KOPT-K1 (cell line): ENCODE data around the gene RAX2.
"Not testable (repeated sequence)": the region's sequence is repeated elsewhere in the genome, so short reads cannot be mapped to it uniquely, and the experiment has no call there.

Source experiments
- H3K27ac ChIP-seq: fragments of 200-600 bp; sonication (generic); 2 replicates; pipeline ENCODE4 v1.5.1; 2016; ENCODE audit warnings: antibody characterized with exemption, mild to moderate bottlenecking, low read depth, low read length; ENCODE audit not compliant: poor library complexity, severe bottlenecking
- H3K36me3 ChIP-seq: fragments of 200-600 bp; sonication (generic); 2 replicates; pipeline ENCODE4 v1.5.1; 2017; ENCODE audit warnings: antibody characterized with exemption, mild to moderate bottlenecking, low read length, moderate library complexity; ENCODE audit not compliant: insufficient read depth
- H3K9me3 ChIP-seq: fragments of 200-600 bp; sonication (generic); 2 replicates; pipeline ENCODE4 v1.5.1; 2017; ENCODE audit warnings: antibody characterized with exemption, low read length, mild to moderate bottlenecking; ENCODE audit not compliant: insufficient read depth, poor library complexity, severe bottlenecking

Gene RAX2

GRCh38 chr19:3771906-3772455 lies at the start of gene RAX2:
Gene RAX2, minus strand, starts transcription at chr19:3772228. Its CDS starts 486 bp downstream, at chr19:3771742.
- Histone ChIP-seq H3K36me3 (peaks cover 25% of the 10 kb centered on the region), H3K27ac (no peak within 1 kb of the TSS)

DNA sequence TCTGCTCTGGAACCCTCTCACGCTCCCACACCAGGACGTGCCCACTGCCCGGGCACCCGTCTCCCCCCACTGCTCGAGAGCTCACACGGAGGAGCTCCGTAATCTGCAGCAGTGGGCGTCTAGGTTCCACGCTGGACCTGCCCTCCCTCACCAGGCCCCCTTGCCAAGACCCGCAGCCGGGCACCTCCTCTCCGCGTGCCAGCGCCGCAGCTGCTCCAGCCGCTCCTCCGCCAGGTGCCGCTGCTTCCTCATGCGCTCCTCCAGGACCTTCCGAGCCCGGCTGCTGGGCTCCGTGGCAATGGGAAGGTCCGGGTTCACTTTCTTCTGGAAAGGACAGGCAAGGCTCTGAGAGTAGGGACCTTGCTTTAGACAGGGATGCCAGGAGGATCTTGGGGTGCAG lies 49.1 kb upstream of the RAX2 start:
- Histone ChIP-seq H3K27ac (no peak overlapping the region), H3K36me3 (no peaks in the 10 kb centered on the region), H3K9me3 (no peaks in the 10 kb centered on the region)

More at GRCh38 chr19:3771906-3772455, at the start of gene RAX2:
- no peaks in the 10 kb centered on the region for H3K9me3 ChIP-seq

DNA sequence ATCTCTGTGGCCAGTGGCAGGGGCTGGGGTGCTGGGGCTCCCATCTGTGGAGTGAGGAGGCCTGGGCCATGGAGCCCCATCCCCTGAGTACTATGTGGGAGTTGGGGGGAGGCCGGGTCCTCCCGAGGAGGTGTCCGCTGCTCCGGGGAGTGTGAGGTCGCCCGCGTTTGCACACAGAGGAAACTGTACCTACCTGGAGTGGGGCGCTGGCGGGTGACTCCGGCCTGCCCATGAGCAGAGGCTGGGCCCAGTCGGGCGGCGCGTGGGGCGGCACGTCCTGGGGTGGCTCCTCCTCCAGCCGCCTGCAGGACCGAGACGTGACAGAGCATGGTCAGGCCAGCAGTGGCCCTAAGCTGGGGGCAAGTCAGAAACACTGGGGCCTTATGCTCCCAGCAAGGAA lies 48.0 kb upstream of the RAX2 start:
- Histone ChIP-seq H3K36me3 (no peaks in the 10 kb centered on the region), H3K9me3 (no peaks in the 10 kb centered on the region), H3K27ac (no peak overlapping the region)

DNA sequence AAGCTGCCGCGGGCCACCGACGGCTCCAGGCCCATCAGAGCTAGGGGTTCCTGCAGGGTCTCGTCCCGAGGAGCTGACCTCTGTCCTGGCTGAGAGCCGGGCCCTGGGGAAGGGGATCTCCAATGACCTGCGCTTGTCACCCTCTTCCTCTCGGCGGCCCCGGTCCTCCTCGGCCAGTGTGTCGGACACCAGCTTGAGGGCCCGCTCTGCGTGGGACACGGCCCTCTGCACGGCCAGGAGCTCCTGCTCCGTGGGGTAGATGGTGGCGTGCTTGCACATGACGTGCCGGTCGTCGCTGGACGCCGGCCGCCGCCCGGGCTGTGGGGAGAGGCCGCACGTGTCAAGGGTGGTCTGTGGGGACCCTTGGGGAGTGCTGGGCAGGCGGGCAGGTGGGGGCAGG lies 46.9 kb upstream of the RAX2 start:
- Histone ChIP-seq H3K36me3 (no peaks in the 10 kb centered on the region), H3K27ac (no peak overlapping the region), H3K9me3 (no peaks in the 10 kb centered on the region)

DNA sequence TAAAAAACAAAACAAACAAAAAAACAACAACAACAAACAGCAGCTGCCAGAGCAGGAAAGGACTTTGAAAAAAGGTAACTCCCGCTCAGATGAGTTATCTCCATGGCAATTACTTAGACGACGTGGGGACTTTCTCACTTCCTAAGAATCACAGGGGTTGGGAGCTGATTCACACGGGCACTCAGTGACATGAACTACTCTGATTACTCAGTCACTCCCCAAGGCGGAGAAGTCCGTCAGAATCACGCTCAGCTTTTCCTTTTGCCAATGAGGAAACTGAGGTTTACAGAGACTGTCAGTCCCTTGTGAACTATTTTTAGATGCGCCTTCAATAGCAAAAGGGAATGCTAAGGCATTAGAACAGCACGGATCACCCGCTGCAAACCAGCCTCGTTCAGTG lies 46.4 kb upstream of the RAX2 start:
- Histone ChIP-seq H3K27ac (no peak overlapping the region), H3K9me3 (no peaks in the 10 kb centered on the region)

DNA sequence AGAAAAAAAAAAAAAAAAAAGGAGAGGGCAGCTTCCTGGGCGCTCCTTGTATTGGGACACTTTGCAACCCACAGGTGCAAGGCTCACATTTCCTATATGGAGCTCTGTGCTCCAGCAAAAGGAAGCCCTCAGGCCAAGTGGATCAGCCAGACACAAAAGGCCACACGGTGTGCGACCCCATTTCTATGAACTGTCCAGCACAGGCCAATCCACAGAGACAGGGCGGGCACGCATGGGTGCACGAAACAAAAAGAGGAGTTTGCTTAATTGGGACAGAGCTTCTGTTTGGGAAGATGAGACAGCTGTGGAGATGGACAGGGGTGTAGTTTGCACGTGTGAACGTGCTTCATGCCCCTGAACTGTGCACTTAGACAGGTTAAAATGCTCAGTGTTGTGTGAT lies 45.7 kb upstream of the RAX2 start:
- Histone ChIP-seq H3K36me3 (no peaks in the 10 kb centered on the region), H3K27ac (no peak overlapping the region), H3K9me3 (no peaks in the 10 kb centered on the region)

More for the DNA sequence above, 46.4 kb upstream of the RAX2 start:
- H3K36me3 ChIP-seq = no peaks in the 10 kb centered on the region

- Histone ChIP-seq H3K9me3 (no peaks in the 10 kb centered on the region), H3K36me3 (no peaks in the 10 kb centered on the region), H3K27ac (no peak overlapping the region)
Observed at GRCh38 chr19:3816566-3817218, 44.7 kb upstream of the RAX2 start.

DNA sequence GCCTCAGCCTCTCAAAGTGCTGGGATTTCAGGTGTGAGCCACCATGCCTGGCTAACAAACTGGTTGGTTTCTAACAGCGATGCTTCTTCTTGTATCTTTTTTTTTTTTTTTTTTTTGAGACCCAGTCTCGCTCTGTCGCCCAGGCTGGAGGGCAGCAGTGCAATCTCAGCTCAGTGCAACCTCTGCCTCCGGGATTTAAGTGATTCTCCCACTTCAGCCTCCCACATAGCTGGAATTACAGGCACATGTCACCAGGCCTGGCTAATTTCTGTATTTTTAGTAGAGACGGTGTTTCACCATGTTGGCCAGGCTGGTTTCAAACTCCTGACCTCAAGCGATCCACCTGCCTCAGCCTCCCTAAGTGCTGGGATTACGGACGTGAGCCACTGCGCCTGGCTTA lies 44.1 kb upstream of the RAX2 start:
- H3K9me3 ChIP-seq = not testable (repeated sequence)

DNA sequence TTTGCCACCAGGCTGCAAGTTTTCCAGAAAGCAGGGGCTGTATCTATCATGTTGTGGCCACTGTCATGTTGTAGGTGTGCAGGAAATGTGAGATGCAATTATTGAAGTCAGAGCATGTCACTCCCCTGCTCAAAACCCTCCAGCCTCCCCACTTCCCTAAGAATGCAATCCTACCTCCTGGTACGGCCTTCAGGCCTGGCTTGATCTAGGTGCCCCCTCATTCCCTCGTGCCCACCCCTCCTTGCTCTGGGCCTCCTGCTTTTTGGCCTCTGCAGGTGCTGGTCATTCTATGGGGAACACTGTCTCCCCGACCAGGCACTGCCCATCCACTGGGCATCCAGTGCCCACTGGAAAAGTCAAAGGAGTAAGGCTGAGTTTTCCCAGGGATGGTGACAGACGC lies 42.6 kb upstream of the RAX2 start:
- H3K9me3 ChIP-seq = no peaks in the 10 kb centered on the region
- H3K36me3 ChIP-seq = no peaks in the 10 kb centered on the region
- H3K27ac ChIP-seq = peak overlapping the region; percentile 62

More for the DNA sequence above, 44.1 kb upstream of the RAX2 start:
- not testable (repeated sequence) for H3K27ac ChIP-seq, H3K36me3 ChIP-seq

GRCh38 chr19:3813473-3814392 lies 41.7 kb upstream of the RAX2 start:
- no peaks in the 10 kb centered on the region for H3K9me3 ChIP-seq
- no peaks in the 10 kb centered on the region for H3K36me3 ChIP-seq
- H3K27ac ChIP-seq = peak overlapping the region; percentile 62

DNA sequence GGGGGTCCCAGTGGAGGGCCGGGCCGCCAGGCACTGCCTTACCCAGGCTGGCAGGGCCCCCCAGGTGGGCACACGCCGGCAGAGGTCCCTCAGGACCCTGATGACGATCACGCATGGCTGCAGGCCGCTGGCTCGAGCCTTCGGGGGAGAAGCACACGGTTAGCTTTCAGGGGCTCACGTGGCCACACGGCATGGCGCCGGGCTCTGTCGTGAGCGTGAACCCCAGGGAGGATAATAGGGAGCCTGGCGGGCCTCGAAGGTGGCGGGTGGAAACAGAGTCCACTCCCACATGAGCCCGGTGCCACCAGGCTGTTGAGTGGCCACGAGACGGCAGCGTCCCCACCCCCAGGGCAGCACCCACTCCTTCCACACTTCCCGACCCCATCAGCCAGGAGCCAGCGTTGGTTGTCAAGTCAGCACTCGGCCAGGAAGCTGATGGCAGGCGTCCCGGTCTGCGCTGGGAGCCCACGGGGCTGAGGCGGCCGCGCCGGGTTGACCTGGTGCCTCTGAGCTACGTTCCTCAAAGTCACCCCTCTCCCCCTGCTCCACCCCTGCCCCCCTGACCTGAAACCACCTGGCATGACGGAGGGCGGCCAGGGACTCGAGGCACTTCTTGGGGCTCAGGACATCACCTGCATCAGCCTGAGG lies 38.8 kb upstream of the RAX2 start:
- H3K9me3 ChIP-seq = no peaks in the 10 kb centered on the region
- no peaks in the 10 kb centered on the region for H3K36me3 ChIP-seq
- peak overlapping the region; percentile 32 for H3K27ac ChIP-seq

DNA sequence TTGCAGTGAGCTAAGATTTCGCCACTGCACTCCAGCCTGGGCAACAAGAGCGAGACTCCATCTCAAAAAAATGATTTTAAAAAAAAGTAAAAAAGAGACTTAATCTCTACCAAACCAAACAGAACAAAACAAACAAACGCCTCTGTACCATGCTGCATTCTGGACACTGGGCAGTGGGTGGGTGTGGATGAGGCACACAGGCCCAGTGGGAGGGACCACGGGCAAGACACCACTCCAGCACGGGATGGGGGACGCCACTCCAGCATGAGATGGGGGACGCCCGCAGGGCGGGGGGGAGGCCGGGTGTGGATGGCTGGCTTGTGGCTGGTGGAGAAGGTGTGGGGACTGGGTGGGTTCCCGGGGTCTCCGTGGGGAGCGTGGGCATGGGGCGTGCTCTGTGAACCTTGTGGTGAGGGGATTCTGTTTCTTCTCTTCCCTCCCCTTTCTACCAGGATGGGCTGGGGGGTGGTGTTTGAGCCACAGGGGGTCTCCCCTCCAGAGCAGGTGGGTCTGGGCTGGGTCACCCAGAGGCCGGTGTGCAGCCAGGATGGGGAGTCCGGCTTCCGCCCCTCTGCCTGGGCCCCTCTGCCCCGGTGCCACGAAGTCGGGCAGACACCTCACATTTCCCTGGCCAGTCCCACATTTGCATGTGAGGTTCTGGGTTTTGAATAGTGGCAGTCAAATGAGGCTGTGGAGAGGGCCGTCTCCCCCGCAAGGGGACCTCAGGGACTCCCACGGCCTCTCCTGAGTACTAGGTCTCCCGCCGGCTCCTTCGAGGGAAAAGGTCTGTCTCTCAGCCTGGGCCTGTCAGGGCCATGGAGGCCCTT lies 38.1 kb upstream of the RAX2 start:
- H3K27ac ChIP-seq = peak overlapping the region; percentile 32
- no peaks in the 10 kb centered on the region for H3K36me3 ChIP-seq
- H3K9me3 ChIP-seq = no peaks in the 10 kb centered on the region

- Histone ChIP-seq H3K9me3 (no peaks in the 10 kb centered on the region), H3K27ac (no peak overlapping the region), H3K36me3 (no peaks in the 10 kb centered on the region)
Observed at GRCh38 chr19:3808420-3809143, 36.6 kb upstream of the RAX2 start.
